Endodermal cell (in vitro differentiated cells): ENCODE data around the gene CFAP54. TPM values are rescaled to one million over a fixed set of nuclear protein-coding genes. Genes with fewer than 3 reads are reported as not detected.

ENCODE experiments used
- DNase-seq: peaks from one replicate; pipeline ENCODE4 v3.0.0-alpha.2; 2017
- H3K27ac ChIP-seq: 2 replicates; pipeline ENCODE4 v1.5.1; 2013; ENCODE audit warnings: mild to moderate bottlenecking, low read depth, low read length, moderate library complexity
- H3K27me3 ChIP-seq: 2 replicates; pipeline ENCODE4 v1.6.1; 2013; ENCODE audit warnings: mild to moderate bottlenecking, low read length, moderate library complexity; ENCODE audit not compliant: insufficient read depth, control insufficient read depth, poor library complexity, severe bottlenecking
- H3K36me3 ChIP-seq: 2 replicates; pipeline ENCODE4 v1.7.0; 2013; ENCODE audit warnings: mild to moderate bottlenecking, low read length, moderate library complexity; ENCODE audit not compliant: control insufficient read depth, insufficient read depth
- H3K4me1 ChIP-seq: one replicate; pipeline ENCODE4 v1.7.0; 2013; ENCODE audit warnings: low read length; ENCODE audit not compliant: control insufficient read depth, insufficient read depth
- H3K4me3 ChIP-seq: 2 replicates; pipeline ENCODE4 v1.5.1; 2013; ENCODE audit warnings: mild to moderate bottlenecking, low read length, moderate library complexity
- H3K9ac ChIP-seq: 2 replicates; pipeline ENCODE4 v1.6.1; 2013; ENCODE audit warnings: mild to moderate bottlenecking, low read length, moderate library complexity; ENCODE audit not compliant: poor library complexity, severe bottlenecking; ENCODE audit errors: extremely low read depth
- H3K9me3 ChIP-seq: 2 replicates; pipeline ENCODE4 v1.6.1; 2013; ENCODE audit warnings: mild to moderate bottlenecking, low read length, moderate library complexity; ENCODE audit not compliant: control insufficient read depth
- H3K27ac Mint-ChIP-seq: 2 replicates; pipeline ENCODE4 v1.8.0; 2020; ENCODE audit warnings: mixed read lengths
- H3K27me3 Mint-ChIP-seq: 2 replicates; pipeline ENCODE4 v1.8.0; 2021; ENCODE audit warnings: mild to moderate bottlenecking, mixed read lengths; ENCODE audit not compliant: insufficient read depth
- H3K36me3 Mint-ChIP-seq: 2 replicates; pipeline ENCODE4 v1.8.0; 2020; ENCODE audit warnings: low read depth, mixed read lengths
- H3K4me1 Mint-ChIP-seq: 2 replicates; pipeline ENCODE4 v1.8.0; 2020; ENCODE audit warnings: mixed read lengths
- H3K4me3 Mint-ChIP-seq: 2 replicates; pipeline ENCODE4 v1.8.0; 2020; ENCODE audit warnings: mild to moderate bottlenecking, moderate library complexity, mixed read lengths
- H3K9me3 Mint-ChIP-seq: 2 replicates; pipeline ENCODE4 v1.8.0; 2020; ENCODE audit warnings: mild to moderate bottlenecking, mixed read lengths
- WGBS, 2 experiments: methylation state at CpG; one replicate each; pipeline versions ENCODE4 v1.1.5 to v1.1.7; 2013; ENCODE audit warnings: missing lambda C conversion rate in 2 of 2, mixed read lengths in 1 of 2; ENCODE audit not compliant: insufficient coverage in 1 of 2, insufficient read length in 1 of 2; 5-methylcytosine and 5-hydroxymethylcytosine counted together
- total RNA-seq, 2 donors: library from RNA; stranded (reverse); fragmentation: NEBNext Ultra II Directional in 1 of 2; extraction: Animal tissue kit (Norgen Biotek cat#: 25700) in 1 of 2; gene quantifications; 2 replicates in 1 of 2; 3 replicates in 1 of 2; pipeline ENCODE4 v1.2.1, GENCODE V29; 2021
- TF ChIP-seq, protein P1 (sequence below): fragments of 200-600 bp; sonication (generic); conservative IDR thresholded peaks from 2 replicates; pipeline ENCODE4 v1.5.0; 2021; ENCODE audit warnings: antibody characterized with exemption, mild to moderate bottlenecking

CFAP54 gene
- total RNA-seq, 2 donors from 2014 or later, result 1.5 to 1.7 TPM

DNA sequence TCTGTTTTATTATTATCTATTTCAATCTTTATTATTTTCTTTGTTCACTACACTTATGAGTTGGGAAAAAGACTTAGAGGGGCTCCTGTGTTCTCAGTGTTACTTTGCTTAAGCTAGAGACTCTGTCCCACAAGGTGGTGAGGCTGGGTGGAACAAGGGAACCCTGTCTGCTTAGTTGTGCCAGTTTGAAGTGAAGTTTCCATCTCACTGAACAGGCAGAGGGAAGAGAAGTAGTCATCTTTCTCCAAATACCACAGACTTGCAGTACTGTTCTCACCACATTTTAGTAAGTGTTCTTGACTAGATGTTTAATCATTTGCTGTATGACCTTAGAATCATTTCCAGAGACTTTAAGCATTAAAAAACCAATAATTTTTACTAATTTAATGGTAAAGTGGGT lies 222.0 kb downstream of the CFAP54 start:
- no peaks in the 10 kb centered on the region for H3K36me3 ChIP-seq
- no peak for DNase-seq
- Mint-ChIP-seq H3K4me1 (peaks cover 6% of the 10 kb centered on the region), H3K4me3 (no peak overlapping the region), H3K27me3 (no peaks in the 10 kb centered on the region), H3K9me3 (no peaks in the 10 kb centered on the region), H3K27ac (no peak overlapping the region), H3K36me3 (no peaks in the 10 kb centered on the region)
- H3K9ac ChIP-seq, result no peak overlapping the region
- H3K4me1 ChIP-seq, result no peaks in the 10 kb centered on the region
- no peak overlapping the region for H3K27ac ChIP-seq
- TF ChIP-seq, protein P1, sequence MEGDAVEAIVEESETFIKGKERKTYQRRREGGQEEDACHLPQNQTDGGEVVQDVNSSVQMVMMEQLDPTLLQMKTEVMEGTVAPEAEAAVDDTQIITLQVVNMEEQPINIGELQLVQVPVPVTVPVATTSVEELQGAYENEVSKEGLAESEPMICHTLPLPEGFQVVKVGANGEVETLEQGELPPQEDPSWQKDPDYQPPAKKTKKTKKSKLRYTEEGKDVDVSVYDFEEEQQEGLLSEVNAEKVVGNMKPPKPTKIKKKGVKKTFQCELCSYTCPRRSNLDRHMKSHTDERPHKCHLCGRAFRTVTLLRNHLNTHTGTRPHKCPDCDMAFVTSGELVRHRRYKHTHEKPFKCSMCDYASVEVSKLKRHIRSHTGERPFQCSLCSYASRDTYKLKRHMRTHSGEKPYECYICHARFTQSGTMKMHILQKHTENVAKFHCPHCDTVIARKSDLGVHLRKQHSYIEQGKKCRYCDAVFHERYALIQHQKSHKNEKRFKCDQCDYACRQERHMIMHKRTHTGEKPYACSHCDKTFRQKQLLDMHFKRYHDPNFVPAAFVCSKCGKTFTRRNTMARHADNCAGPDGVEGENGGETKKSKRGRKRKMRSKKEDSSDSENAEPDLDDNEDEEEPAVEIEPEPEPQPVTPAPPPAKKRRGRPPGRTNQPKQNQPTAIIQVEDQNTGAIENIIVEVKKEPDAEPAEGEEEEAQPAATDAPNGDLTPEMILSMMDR, result no peak
- no peaks in the 10 kb centered on the region for H3K9me3 ChIP-seq
- H3K4me3 ChIP-seq, result no peak overlapping the region
- H3K27me3 ChIP-seq, result no peaks in the 10 kb centered on the region

DNA sequence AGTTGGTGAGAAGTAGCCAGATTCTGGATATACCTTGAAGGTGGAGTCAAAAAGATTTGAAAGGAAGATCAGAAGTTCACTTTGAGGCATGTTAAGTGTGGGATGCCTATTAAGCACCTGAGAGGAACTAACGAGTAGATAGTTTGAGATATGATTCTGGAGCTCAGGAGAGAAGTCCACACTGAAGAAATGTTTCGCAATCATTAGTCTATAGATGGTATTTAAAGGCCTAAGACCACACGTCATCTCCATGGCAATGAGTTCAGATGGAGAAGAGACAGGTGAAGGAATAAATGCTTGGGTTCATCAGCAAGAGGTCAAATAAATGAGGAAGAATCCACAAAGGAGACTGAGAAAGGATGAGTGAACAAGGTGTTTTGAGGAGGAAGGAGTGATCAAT lies 224.8 kb downstream of the CFAP54 start:
- H3K27me3 Mint-ChIP-seq, result no peaks in the 10 kb centered on the region
- H3K36me3 ChIP-seq, result no peaks in the 10 kb centered on the region
- no peaks in the 10 kb centered on the region for H3K4me1 ChIP-seq
- no peaks in the 10 kb centered on the region for H3K9me3 Mint-ChIP-seq
- DNase-seq, result no peak
- no peak overlapping the region for H3K4me3 Mint-ChIP-seq
- no peak overlapping the region for H3K4me3 ChIP-seq
- TF ChIP-seq, protein P1, result no peak
- no peaks in the 10 kb centered on the region for H3K27me3 ChIP-seq
- no peak overlapping the region for H3K27ac ChIP-seq
- no peak overlapping the region for H3K27ac Mint-ChIP-seq
- 96 to 97% methylated on average over 3 of the region's 3 CpGs for WGBS, 2 experiments
- H3K9me3 ChIP-seq, result no peaks in the 10 kb centered on the region
- H3K9ac ChIP-seq, result no peak overlapping the region
- peaks cover 6% of the 10 kb centered on the region for H3K4me1 Mint-ChIP-seq
- H3K36me3 Mint-ChIP-seq, result no peaks in the 10 kb centered on the region

DNA sequence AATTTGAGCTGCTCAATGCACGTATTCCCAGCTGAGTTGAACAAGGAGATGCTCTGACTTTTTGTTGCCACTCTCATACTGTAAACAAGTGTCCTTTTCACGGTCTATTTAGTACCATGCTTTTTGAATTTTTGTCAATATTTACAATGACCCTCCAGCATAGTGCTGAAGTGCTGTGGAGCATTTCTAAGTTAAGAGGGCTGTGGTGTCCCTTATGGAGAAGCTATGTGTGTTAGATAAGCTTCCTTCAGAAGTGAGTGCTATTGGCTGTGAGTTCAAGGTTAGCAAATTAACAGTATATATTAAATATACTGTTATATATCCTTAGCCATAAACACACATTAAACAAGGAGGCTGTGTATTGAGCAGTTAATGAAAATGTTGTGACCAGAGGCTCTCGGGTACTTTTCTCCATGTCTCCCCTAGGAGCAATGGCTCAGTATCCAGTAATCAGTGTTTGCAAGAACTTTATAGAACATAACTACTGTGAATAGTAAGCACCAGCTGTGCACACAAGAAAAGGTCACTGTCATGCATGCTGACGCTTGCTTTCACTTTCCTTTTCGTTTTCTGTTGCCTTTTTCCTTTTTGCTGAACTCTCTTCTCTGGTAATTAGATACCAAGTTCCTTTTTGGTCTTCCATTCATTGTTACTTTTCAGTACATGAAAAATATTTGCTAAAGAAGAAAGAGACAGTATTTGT lies 230.4 kb downstream of the CFAP54 start:
- Mint-ChIP-seq H3K27ac (no peak overlapping the region), H3K27me3 (no peaks in the 10 kb centered on the region), H3K4me3 (no peak overlapping the region), H3K36me3 (no peaks in the 10 kb centered on the region), H3K4me1 (no peaks in the 10 kb centered on the region), H3K9me3 (no peaks in the 10 kb centered on the region)
- no peak overlapping the region for H3K27ac ChIP-seq
- no peaks in the 10 kb centered on the region for H3K4me1 ChIP-seq
- WGBS, 2 experiments, result 79 to 84% methylated on average over 3 to 5 of the region's 5 CpGs
- no peaks in the 10 kb centered on the region for H3K27me3 ChIP-seq
- H3K9me3 ChIP-seq, result no peaks in the 10 kb centered on the region
- H3K36me3 ChIP-seq, result no peaks in the 10 kb centered on the region
- H3K9ac ChIP-seq, result no peak overlapping the region
- TF ChIP-seq, protein P1, result no peak
- DNase-seq, result no peak
- no peak overlapping the region for H3K4me3 ChIP-seq
